ENCODE measurements around the gene GABRP.

GABRP gene

DNA sequence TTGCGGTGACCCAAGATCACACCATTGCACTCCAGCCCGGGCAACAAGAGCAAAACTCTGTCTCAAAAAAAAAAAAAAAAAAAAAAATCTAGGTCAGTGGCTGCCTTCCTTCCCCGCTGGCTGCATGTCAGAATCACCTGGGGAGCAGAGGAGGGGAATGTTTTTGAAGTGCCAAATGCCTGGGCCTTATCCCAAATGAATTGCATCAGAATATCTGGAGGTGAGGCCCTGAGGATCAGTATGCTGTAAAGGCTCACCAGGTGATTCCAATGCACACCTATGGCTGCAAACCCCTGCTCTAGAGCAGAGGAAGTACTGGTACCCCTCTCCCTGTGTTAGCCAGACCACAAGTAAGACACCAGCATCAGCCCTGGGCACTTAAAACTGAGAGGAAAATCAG, 44.7 kb upstream of the GABRP start:
- no peak for ATAC-seq
- TF ChIP-seq, protein P1, sequence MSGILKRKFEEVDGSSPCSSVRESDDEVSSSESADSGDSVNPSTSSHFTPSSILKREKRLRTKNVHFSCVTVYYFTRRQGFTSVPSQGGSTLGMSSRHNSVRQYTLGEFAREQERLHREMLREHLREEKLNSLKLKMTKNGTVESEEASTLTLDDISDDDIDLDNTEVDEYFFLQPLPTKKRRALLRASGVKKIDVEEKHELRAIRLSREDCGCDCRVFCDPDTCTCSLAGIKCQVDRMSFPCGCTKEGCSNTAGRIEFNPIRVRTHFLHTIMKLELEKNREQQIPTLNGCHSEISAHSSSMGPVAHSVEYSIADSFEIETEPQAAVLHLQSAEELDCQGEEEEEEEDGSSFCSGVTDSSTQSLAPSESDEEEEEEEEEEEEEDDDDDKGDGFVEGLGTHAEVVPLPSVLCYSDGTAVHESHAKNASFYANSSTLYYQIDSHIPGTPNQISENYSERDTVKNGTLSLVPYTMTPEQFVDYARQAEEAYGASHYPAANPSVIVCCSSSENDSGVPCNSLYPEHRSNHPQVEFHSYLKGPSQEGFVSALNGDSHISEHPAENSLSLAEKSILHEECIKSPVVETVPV (CRISPR knock-in tag; IDR thresholded peaks at IDR 0.05): no peak
- TF ChIP-seq, protein P2, sequence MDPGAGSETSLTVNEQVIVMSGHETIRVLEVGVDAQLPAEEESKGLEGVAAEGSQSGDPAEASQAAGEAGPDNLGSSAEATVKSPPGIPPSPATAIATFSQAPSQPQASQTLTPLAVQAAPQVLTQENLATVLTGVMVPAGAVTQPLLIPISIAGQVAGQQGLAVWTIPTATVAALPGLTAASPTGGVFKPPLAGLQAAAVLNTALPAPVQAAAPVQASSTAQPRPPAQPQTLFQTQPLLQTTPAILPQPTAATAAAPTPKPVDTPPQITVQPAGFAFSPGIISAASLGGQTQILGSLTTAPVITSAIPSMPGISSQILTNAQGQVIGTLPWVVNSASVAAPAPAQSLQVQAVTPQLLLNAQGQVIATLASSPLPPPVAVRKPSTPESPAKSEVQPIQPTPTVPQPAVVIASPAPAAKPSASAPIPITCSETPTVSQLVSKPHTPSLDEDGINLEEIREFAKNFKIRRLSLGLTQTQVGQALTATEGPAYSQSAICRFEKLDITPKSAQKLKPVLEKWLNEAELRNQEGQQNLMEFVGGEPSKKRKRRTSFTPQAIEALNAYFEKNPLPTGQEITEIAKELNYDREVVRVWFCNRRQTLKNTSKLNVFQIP (CRISPR knock-in tag; IDR thresholded peaks at IDR 0.05; ENCODE audit: borderline replicate concordance, low read depth): no peak
- TF ChIP-seq, protein P3, sequence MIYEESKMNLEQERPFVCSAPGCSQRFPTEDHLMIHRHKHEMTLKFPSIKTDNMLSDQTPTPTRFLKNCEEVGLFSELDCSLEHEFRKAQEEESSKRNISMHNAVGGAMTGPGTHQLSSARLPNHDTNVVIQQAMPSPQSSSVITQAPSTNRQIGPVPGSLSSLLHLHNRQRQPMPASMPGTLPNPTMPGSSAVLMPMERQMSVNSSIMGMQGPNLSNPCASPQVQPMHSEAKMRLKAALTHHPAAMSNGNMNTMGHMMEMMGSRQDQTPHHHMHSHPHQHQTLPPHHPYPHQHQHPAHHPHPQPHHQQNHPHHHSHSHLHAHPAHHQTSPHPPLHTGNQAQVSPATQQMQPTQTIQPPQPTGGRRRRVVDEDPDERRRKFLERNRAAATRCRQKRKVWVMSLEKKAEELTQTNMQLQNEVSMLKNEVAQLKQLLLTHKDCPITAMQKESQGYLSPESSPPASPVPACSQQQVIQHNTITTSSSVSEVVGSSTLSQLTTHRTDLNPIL (CRISPR knock-in tag; IDR thresholded peaks at IDR 0.05; ENCODE audit: low read depth): no peak
- TF ChIP-seq, protein P4, sequence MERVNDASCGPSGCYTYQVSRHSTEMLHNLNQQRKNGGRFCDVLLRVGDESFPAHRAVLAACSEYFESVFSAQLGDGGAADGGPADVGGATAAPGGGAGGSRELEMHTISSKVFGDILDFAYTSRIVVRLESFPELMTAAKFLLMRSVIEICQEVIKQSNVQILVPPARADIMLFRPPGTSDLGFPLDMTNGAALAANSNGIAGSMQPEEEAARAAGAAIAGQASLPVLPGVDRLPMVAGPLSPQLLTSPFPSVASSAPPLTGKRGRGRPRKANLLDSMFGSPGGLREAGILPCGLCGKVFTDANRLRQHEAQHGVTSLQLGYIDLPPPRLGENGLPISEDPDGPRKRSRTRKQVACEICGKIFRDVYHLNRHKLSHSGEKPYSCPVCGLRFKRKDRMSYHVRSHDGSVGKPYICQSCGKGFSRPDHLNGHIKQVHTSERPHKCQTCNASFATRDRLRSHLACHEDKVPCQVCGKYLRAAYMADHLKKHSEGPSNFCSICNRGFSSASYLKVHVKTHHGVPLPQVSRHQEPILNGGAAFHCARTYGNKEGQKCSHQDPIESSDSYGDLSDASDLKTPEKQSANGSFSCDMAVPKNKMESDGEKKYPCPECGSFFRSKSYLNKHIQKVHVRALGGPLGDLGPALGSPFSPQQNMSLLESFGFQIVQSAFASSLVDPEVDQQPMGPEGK (CRISPR knock-in tag; IDR thresholded peaks at IDR 0.05; ENCODE audit: borderline replicate concordance): no peak
- no peak for TF ChIP-seq RARB (CRISPR knock-in tag; IDR thresholded peaks at IDR 0.05)
- TF ChIP-seq GLIS3 (CRISPR knock-in tag; IDR thresholded peaks at IDR 0.05): no peak
- TF ChIP-seq ZNF70 (CRISPR knock-in tag; IDR thresholded peaks at IDR 0.05): no peak
- no peak for TF ChIP-seq SNAI2 (CRISPR knock-in tag; IDR thresholded peaks at IDR 0.05)
- TF ChIP-seq OSR1 (CRISPR knock-in tag; IDR thresholded peaks at IDR 0.05): no peak
- no peak for TF ChIP-seq TCF4 (CRISPR knock-in tag; IDR thresholded peaks at IDR 0.05; ENCODE audit: borderline replicate concordance)
- no peak for TF ChIP-seq ZC3H10 (CRISPR knock-in tag; IDR thresholded peaks at IDR 0.05)
- TF ChIP-seq CSDC2 (CRISPR knock-in tag; IDR thresholded peaks at IDR 0.05): no peak
- TF ChIP-seq PPARA (CRISPR knock-in tag; IDR thresholded peaks at IDR 0.05; ENCODE audit: borderline replicate concordance): no peak
- TF ChIP-seq ZFP30 (CRISPR knock-in tag; IDR thresholded peaks at IDR 0.05): no peak
- no peak for TF ChIP-seq TOX (CRISPR knock-in tag; IDR thresholded peaks at IDR 0.05; ENCODE audit: borderline replicate concordance)

DNA sequence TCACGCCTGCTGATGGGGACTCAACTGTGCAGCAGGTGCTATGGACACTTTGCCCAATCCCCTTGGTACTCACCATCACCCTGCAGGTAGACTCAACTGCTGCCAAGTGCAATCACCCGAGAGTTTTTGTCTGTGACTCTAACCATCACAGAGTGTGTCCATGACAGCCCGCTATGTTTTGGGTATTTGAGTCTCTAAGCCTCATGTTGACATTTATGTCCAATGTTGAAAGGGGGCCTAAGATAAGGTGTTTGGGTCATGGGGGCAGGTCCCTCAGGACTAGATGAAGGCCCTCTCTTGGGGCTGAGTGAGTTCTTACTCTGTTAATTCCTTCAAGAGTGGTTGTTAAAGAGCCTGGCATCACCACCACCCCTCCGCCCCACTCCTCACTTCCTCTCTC, 44.1 kb upstream of the GABRP start:
- TF ChIP-seq, protein P4 (CRISPR knock-in tag; IDR thresholded peaks at IDR 0.05; ENCODE audit: borderline replicate concordance): no peak
- TF ChIP-seq ISL1 (CRISPR knock-in tag; IDR thresholded peaks at IDR 0.05): no peak
- no peak for TF ChIP-seq ZNF70 (CRISPR knock-in tag; IDR thresholded peaks at IDR 0.05)
- TF ChIP-seq, protein P3 (CRISPR knock-in tag; IDR thresholded peaks at IDR 0.05; ENCODE audit: low read depth): no peak
- no peak for TF ChIP-seq ZFP30 (CRISPR knock-in tag; IDR thresholded peaks at IDR 0.05)
- no peak for TF ChIP-seq BACH2 (CRISPR knock-in tag; IDR thresholded peaks at IDR 0.05; ENCODE audit: borderline replicate concordance)
- TF ChIP-seq PPARA (CRISPR knock-in tag; IDR thresholded peaks at IDR 0.05; ENCODE audit: borderline replicate concordance): no peak
- TF ChIP-seq TCF4 (CRISPR knock-in tag; IDR thresholded peaks at IDR 0.05; ENCODE audit: borderline replicate concordance): no peak
- no peak for TF ChIP-seq ZFP3 (CRISPR knock-in tag; IDR thresholded peaks at IDR 0.05)
- TF ChIP-seq ZC3H10 (CRISPR knock-in tag; IDR thresholded peaks at IDR 0.05): no peak
- TF ChIP-seq ZNF565 (CRISPR knock-in tag; conservative IDR thresholded peaks at IDR 0.05; ENCODE audit: low read depth): no peak
- TF ChIP-seq OSR1 (CRISPR knock-in tag; IDR thresholded peaks at IDR 0.05): no peak
- TF ChIP-seq, protein P5, sequence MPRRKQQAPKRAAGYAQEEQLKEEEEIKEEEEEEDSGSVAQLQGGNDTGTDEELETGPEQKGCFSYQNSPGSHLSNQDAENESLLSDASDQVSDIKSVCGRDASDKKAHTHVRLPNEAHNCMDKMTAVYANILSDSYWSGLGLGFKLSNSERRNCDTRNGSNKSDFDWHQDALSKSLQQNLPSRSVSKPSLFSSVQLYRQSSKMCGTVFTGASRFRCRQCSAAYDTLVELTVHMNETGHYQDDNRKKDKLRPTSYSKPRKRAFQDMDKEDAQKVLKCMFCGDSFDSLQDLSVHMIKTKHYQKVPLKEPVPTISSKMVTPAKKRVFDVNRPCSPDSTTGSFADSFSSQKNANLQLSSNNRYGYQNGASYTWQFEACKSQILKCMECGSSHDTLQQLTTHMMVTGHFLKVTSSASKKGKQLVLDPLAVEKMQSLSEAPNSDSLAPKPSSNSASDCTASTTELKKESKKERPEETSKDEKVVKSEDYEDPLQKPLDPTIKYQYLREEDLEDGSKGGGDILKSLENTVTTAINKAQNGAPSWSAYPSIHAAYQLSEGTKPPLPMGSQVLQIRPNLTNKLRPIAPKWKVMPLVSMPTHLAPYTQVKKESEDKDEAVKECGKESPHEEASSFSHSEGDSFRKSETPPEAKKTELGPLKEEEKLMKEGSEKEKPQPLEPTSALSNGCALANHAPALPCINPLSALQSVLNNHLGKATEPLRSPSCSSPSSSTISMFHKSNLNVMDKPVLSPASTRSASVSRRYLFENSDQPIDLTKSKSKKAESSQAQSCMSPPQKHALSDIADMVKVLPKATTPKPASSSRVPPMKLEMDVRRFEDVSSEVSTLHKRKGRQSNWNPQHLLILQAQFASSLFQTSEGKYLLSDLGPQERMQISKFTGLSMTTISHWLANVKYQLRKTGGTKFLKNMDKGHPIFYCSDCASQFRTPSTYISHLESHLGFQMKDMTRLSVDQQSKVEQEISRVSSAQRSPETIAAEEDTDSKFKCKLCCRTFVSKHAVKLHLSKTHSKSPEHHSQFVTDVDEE (CRISPR knock-in tag; IDR thresholded peaks at IDR 0.05): no peak
- TF ChIP-seq CSDC2 (CRISPR knock-in tag; IDR thresholded peaks at IDR 0.05): no peak
- TF ChIP-seq TOX (CRISPR knock-in tag; IDR thresholded peaks at IDR 0.05; ENCODE audit: borderline replicate concordance): no peak
- no peak for TF ChIP-seq ZNF8 (CRISPR knock-in tag; IDR thresholded peaks at IDR 0.05)
- TF ChIP-seq SNAI2 (CRISPR knock-in tag; IDR thresholded peaks at IDR 0.05): no peak
- TF ChIP-seq, protein P1 (CRISPR knock-in tag; IDR thresholded peaks at IDR 0.05): no peak
- no peak for TF ChIP-seq ARNTL (CRISPR knock-in tag; IDR thresholded peaks at IDR 0.05; ENCODE audit: borderline replicate concordance, low read depth)
- no peak for TF ChIP-seq GLIS3 (CRISPR knock-in tag; IDR thresholded peaks at IDR 0.05)
- ATAC-seq: no peak
